IPS DF 19.7 (cell line): ENCODE data around the gene MACROH2A1.
A peak's percentile ranks its signal among the peaks of the same experiment; 100 is the strongest.

ENCODE experiments used
- DNase-seq: peaks from one replicate; pipeline ENCODE4 v3.0.0-alpha.2; 2013; ENCODE audit warnings: low read depth, low spot score

Gene MACROH2A1

DNA sequence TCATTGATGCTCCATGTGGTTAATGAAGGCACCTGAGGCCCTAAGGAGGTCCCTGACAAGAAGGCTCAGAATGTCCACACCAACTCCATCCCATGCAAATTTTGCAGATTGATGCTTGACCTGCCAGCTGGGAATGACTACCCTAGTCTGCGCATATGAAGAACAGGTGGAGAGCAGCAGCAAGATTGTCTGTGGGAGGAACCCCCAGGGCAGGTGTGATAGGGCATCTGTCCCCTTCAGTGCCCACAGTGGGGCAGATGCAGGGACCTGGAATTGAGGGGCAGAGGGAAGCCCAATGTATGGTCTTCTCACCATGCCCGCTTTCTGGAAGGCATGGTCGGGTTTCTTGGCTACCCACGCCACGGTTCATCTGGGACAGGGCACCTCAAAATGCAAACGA is 79.6 kb downstream of the MACROH2A1 start:
- no peak for DNase-seq

- DNase-seq, result no peak
These were observed 80.1 kb downstream of the MACROH2A1 start for GRCh38 chr5:135318924-135319323.

DNA sequence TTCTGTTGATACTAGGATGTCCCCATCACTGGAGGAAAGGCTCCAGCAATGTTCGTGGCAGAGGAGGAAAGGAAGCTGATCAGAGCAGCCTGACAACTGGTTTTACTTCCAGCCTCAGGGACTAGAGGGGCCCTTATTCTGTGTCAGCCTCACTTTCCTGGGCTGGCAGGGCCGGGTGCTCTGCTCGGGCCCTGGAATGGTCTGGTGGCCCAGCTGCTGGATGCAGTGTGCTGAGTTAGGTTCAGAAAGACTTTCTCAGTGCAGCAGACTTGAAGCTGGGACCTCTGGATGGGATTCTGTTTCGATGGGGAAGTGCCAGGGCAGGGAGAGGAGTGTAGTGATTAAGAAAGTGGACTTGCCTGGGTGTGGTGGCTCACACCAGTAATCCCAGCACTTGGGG is 81.0 kb downstream of the MACROH2A1 start:
- DNase-seq, result no peak

GRCh38 chr5:135317286-135317685 is 81.7 kb downstream of the MACROH2A1 start:
- DNase-seq, result no peak

GRCh38 chr5:135315386-135315785 is 83.6 kb downstream of the MACROH2A1 start:
- DNase-seq, result no peak

- no peak for DNase-seq
These were observed 85.1 kb downstream of the MACROH2A1 start for GRCh38 chr5:135313946-135314345.

- DNase-seq, result no peak
These were observed 85.6 kb downstream of the MACROH2A1 start for GRCh38 chr5:135313405-135313804.

DNA sequence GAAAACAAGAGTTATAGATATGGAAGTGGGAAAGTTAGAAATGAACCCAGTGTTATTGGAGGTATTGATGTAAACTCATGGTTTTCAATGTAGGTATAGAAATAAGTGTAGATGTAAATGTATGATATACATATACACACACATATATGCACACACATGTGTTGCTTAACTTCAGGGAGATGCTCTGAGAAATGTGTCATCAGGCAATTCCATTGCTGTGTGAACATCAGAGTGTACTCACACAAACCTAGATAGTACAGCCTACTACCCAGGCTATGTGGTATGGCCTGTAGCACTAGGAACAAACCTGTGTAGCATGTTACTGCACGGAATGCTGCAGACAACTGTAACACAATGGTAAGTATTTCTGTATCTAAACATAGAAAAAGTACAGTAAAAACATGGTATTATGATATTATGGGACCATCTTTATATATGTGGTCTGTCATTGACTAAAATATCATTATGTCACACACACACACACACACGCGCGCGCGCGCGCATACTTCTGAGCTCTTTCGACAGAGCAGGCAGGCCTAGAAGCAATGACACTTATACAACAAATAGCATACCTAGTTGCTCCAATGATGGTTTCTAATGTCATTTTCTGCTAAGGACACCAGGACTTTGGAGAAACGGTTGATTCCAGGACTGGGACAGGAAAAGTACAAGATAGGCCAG is 86.6 kb downstream of the MACROH2A1 start:
- DNase-seq, result no peak

DNA sequence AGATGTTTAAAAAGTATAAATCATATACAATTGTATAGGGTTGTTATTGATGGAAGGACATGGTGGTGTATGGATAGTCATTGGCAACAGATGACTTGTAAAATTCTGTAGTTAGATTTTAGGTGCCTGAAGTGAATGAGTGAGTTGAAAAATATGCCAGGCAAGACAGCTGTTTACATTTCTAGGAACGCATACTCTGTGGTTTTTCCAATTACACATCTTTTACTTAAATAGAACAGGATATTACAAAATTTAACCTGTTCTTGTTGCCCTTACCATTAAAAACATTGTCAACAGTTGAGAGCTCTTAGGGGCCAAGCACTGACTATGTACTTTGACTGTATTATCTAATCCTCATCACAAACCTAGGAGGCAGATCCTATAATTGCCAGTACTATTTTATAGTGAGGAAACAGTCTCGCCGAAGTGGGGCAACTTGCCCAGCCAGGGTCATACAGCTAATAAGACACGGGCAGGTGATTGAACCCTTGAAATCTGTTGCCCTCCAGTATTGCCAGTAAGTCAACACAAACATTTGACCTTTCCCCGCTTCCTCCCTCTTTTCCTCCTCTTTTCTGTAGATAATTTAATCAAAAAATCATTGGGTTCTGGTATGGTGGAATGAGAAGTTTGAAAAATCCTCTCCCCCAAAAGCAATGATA is 88.6 kb downstream of the MACROH2A1 start:
- no peak for DNase-seq

DNA sequence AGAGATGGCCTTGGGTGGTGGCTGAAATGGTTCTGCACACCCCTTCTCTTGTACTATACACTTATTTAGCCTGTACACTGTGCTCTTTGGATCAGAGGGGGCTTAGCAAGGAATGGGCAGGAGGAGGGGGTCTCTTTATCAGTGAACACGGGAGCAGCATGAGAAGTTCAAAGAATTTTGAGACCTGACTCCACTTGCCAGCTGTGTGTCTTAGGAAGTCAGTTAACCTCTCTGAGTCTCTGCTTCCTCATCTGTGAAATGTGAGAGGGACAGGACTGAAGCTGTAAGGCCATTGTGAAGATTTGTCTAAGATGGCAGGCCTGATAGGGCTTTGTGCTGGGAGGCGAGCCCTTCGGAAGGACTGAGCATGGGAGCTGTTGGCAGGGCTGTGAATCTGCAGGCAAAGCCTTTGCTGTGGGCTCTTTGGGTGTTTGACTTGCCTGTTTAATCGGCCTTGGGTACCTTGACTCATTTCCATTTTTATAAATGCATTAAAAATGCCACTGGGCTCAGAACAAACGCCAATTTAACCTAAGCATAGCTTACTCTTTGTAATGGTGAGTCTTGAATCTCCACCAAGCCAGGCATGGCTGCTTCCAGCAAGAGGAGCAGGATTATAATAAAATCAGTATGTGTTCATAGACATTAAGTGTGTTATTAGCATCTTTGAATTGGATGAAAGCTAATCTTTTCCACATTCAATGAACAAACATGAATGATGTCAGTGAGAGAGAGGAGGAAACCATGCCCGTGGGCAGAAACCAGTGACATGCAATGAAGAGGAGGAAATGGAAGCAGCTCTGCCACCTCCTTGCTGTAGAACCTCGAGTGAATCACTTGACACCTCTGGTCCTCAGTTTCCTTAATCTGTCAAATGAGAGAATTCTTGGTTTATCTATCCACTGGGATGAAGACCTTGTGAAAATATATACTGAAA is 89.4 kb downstream of the MACROH2A1 start:
- no peak for DNase-seq

- no peak for DNase-seq
These were observed 90.3 kb downstream of the MACROH2A1 start for GRCh38 chr5:135308752-135309151.

- DNase-seq, result no peak
These were observed 90.8 kb downstream of the MACROH2A1 start for GRCh38 chr5:135308245-135308644.

GRCh38 chr5:135307143-135307903 is 91.7 kb downstream of the MACROH2A1 start:
- peak; percentile 17 for DNase-seq

DNA sequence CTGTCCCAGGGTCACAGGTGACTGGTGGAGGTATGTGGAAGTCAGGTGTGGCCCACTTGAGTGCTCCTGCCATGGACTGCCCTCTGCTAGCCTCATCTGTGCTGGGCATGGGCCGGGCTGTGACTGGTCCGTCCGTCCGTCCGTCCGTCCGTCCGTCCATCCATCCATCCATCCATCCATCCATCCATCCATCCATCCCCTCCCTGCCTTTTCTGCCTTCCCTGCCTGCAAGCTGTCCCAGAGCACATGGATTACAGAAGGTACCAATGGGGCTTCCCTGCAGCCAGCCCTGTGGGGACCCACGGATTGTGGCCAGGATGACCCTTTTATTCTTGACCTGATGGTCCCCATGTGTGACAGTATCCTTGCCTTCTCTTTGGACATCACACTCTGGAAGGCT is 92.5 kb downstream of the MACROH2A1 start:
- no peak for DNase-seq

DNA sequence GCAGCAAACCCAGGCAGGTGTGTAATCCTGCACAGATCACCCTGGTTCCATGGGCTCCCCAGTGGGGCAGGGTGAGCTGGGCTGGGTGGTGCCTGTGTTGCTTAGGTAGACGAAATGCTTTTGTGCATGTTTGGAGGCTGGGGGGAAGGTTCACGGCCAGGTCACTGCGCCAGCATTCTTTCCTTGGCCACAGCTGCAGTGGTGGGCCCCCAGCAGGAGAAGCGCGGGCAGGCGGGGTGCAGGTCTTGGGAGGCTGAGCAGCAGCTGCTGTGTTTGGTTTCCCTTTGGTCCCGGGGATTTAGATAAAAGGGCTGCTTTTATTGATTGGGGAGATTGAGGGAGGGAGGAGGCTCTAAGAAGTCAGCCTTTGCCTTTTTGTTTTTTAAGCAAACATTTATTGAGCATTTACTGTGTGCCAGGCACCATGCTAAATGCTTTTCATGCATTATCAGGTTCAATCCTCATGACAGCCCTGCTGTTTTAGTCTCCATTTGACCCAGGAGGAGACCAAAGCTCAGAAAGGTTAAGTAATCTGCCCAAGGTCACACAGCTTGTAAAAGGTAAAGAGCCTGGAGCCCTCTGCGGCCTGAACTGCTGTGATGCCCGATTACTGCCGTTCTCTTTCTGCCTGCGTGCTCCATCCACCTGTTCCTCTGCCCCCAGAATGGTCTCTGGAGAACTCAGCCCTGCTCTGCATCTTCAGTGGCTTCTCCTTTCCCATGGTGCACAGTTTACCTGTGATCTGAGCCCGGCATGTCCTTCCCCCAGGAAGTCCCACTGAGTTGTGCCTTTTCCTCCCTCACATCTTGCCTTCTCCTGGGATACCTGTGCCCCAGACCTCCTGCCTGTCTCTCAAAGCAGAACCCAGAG is 94.4 kb downstream of the MACROH2A1 start:
- DNase-seq, result no peak

DNA sequence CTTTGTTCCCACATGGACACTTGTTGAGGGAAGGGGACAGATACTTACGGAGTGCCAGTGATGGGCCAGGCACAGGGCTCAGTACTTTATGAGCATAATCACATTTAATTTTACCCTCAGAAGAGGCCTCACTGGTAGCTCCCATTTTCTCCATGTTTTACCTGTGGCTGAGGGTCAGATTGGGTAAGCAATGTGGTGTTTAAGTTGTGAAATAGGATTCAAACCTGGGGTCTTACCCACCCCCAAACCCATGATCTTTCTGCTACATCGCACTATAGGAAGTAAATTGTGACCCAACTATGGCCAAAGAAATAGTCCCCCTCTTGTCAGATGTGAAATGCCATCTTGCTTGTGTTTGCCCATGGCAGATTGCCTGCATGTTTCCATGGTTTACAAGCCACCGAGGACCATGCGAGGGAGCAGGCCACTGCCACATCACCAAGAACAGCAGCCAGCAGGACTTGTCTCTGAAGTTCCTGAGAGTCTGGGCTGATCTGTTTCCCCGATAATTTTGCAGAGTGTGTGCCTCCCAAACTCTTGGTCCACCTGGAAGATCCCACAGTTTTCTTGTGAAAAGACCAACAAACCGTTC is 95.4 kb downstream of the MACROH2A1 start:
- no peak for DNase-seq

GRCh38 chr5:135296900-135297816 is 101.9 kb downstream of the MACROH2A1 start:
- no peak for DNase-seq

GRCh38 chr5:135295852-135296251 is 103.2 kb downstream of the MACROH2A1 start:
- no peak for DNase-seq

DNA sequence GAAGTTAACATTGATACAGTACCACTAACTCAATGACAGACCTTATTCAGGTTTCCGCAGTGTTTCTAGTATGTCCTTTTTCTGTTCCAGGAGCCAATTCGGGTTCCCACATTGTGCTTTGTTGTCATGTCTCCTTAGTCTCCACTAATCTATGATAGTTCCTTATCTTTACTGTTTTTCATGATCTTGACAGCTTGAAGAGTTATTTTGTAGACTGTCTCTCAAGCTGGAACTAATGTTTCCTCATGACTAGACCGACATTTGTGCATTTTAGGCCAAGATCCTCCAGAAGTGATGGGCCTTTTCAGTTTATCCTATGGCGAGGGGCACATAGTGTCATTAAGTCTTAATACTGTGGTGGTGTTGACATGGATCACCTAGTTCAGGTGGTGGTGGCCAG is 104.2 kb downstream of the MACROH2A1 start:
- no peak for DNase-seq
